ENCODE measurements around the gene MAGED2. TPM values are rescaled to one million over a fixed set of nuclear protein-coding genes. Genes with fewer than 3 reads are reported as not detected.
A peak's percentile ranks its signal among the peaks of the same experiment; 100 is the strongest.

MAGED2 gene, protein sequence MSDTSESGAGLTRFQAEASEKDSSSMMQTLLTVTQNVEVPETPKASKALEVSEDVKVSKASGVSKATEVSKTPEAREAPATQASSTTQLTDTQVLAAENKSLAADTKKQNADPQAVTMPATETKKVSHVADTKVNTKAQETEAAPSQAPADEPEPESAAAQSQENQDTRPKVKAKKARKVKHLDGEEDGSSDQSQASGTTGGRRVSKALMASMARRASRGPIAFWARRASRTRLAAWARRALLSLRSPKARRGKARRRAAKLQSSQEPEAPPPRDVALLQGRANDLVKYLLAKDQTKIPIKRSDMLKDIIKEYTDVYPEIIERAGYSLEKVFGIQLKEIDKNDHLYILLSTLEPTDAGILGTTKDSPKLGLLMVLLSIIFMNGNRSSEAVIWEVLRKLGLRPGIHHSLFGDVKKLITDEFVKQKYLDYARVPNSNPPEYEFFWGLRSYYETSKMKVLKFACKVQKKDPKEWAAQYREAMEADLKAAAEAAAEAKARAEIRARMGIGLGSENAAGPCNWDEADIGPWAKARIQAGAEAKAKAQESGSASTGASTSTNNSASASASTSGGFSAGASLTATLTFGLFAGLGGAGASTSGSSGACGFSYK
- total RNA-seq, result 309 TPM

GRCh38 chrX:54807524-54808108 is at the start of gene MAGED2:
MAGED2 (plus strand) TSS chrX:54807745; CDS start chrX:54809332, 1,587 bp downstream.

DNA sequence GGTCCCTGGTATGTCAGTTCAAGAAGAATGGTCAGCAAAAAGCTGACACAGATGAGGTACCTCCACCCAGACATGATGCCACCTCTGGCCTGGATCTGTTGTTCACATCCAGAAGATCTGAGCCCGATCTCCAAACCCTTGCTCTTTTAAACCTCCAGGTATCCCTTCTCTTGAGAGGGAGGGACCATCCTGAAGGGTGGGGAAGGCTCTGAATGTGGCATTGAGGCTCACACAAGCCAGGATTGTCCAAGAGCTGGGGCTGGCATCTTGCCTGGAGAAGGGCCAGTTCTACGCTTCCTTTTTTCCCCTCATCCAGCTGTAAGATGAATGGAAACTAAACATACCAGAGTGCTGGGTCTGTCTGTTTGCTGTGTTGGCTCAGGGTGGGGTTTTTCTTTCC is 9.4 kb upstream of the MAGED2 start, which contains the start of gene ITIH6:
Gene ITIH6, minus strand, starts transcription at position 119 of the 400 bp plus-strand sequence. Its CDS starts 45 bp downstream, at position 74.

Small RNA genes lying within 50 kb of the gene (small RNA-seq; reads per million reads assigned to genes)
- gene AL049732.1, result not detected
- 39.3 reads per million, percentile 96 among the genes with 10 or more reads in this experiment for gene SNORA11

Other genes starting within 250 kb of the MAGED2 start
- not detected for gene ITIH6, start 9.5 kb upstream of the MAGED2 start, total RNA-seq
- 126 TPM for gene TRO, start 113.1 kb downstream of the MAGED2 start, total RNA-seq
- gene PFKFB1, start 186.4 kb downstream of the MAGED2 start, total RNA-seq, result 0.23 TPM
- 3.2 TPM for gene APEX2, start 192.6 kb downstream of the MAGED2 start, total RNA-seq
- gene ALAS2, start 223.2 kb downstream of the MAGED2 start, total RNA-seq, result 60.7 TPM